GM12878 (cell line): ENCODE data around the gene TFR2. TPM values are rescaled to one million over a fixed set of nuclear protein-coding genes. Genes with fewer than 3 reads are reported as not detected.
A peak's percentile ranks its signal among the peaks of the same experiment; 100 is the strongest.

Experiments used
- ATAC-seq: fragments of 200-7000 bp; cut with Tn5 transposase; 3 replicates; pipeline ENCODE4 v1.9.1; 2020; ENCODE audit warnings: mild to moderate bottlenecking, moderate library complexity
- BruUV-seq: library from RNA; stranded (reverse); fragments of 400-500 nt; replicated peaks from 2 replicates; lab custom pipeline; 2021; lab: Mats Ljungman, UMichigan
- CTCF ChIA-PET: fragments of 300-600 bp; sonication (Branson Sonifier 250); formaldehyde crosslinking; extraction: SDS; loops from one replicate; lab custom pipeline; 2021; ENCODE audit warnings: inconsistent platforms; lab: Yijun Ruan, JAX
- POLR2A ChIA-PET: fragments of 350-600 bp; formaldehyde crosslinking; extraction: SDS; loops from one replicate; lab custom pipeline; 2021; ENCODE audit warnings: inconsistent platforms; lab: Charles Lee
- RAD21 ChIA-PET: fragments of 300-600 bp; sonication (Branson Sonifier 250); formaldehyde crosslinking; loops from one replicate; lab custom pipeline; 2023; ENCODE audit warnings: antibody characterized with exemption; ENCODE audit not compliant: unreplicated experiment; lab: Charles Lee
- SMC1A ChIA-PET: fragments of 300-600 bp; sonication (Branson Sonifier 250); formaldehyde crosslinking; loops from one replicate; lab custom pipeline; 2023; ENCODE audit not compliant: unreplicated experiment, uncharacterized antibody; lab: Charles Lee
- DNase-seq: peaks from one replicate; pipeline ENCODE4 v3.0.0-alpha.2; 2011; ENCODE audit warnings: low read depth, low spot score
- FAIRE-seq: peaks from 3 replicates; lab custom pipeline; 2011; peaks lifted over from hg19 to GRCh38; lab: Jason Lieb, UNC
- H2AFZ ChIP-seq: 2 replicates; pipeline ENCODE4 v1.6.0; 2011; ENCODE audit warnings: low read depth, low read length, control low read depth; ENCODE audit not compliant: control insufficient read depth
- H3K27ac ChIP-seq: 2 replicates; pipeline ENCODE4 v1.5.1; 2011; ENCODE audit warnings: control low read depth; ENCODE audit not compliant: control insufficient read depth, insufficient read depth
- H3K27me3 ChIP-seq, 2 experiments: replicated peaks in 1 of 2; 2 replicates each; pipeline versions ENCODE4 v1.6.0 to v1.6.1; 2011; ENCODE audit warnings: low read length in 1 of 2; ENCODE audit not compliant: control insufficient read depth in 2 of 2, insufficient read depth in 2 of 2
- H3K36me3 ChIP-seq, 2 experiments: 2 replicates each; pipeline ENCODE4 v1.5.1; 2011; ENCODE audit warnings: low read length in 1 of 2; ENCODE audit not compliant: control insufficient read depth in 2 of 2, insufficient read depth in 2 of 2
- H3K4me1 ChIP-seq: 2 replicates; pipeline ENCODE4 v1.6.1; 2011; ENCODE audit warnings: mild to moderate bottlenecking, low read length, moderate library complexity, mixed read lengths; ENCODE audit not compliant: control insufficient read depth, insufficient read depth
- H3K4me2 ChIP-seq: 2 replicates; pipeline ENCODE4 v1.6.0; 2011; ENCODE audit warnings: control low read depth; ENCODE audit not compliant: control insufficient read depth, insufficient read depth
- H3K4me3 ChIP-seq: fragments of 200-600 bp; sonication (generic); 2 replicates; pipeline ENCODE4 v1.5.1; 2016
- H3K79me2 ChIP-seq: 2 replicates; pipeline ENCODE4 v1.6.0; 2011; ENCODE audit warnings: low read length; ENCODE audit not compliant: control insufficient read depth, insufficient read depth
- H3K9ac ChIP-seq: 2 replicates; pipeline ENCODE4 v1.8.0; 2011; ENCODE audit warnings: low read length, control low read depth, mixed read lengths; ENCODE audit not compliant: control insufficient read depth, insufficient read depth
- H3K9me3 ChIP-seq: replicated peaks from 3 replicates; pipeline ENCODE4 v1.5.1; 2011; ENCODE audit warnings: mild to moderate bottlenecking, low read length; ENCODE audit not compliant: control insufficient read depth, insufficient read depth
- H4K20me1 ChIP-seq: 2 replicates; pipeline ENCODE4 v1.6.0; 2011; ENCODE audit not compliant: control insufficient read depth, insufficient read depth
- ATF7 ChIP-seq: fragments of 450-650 bp; IDR thresholded peaks from 2 replicates; pipeline ENCODE4 v1.6.1; 2016; ENCODE audit warnings: low read depth, mild to moderate bottlenecking
- JUND ChIP-seq: IDR thresholded peaks from 2 replicates; pipeline ENCODE4 v1.6.1; 2012; ENCODE audit warnings: low read depth, mild to moderate bottlenecking, low read length, improper control_type of control experiment, moderate library complexity
- RB1 ChIP-seq: fragments of 450-650 bp; formaldehyde crosslinking; IDR thresholded peaks from 2 replicates; pipeline ENCODE4 v1.6.1; 2017; ENCODE audit warnings: mild to moderate bottlenecking, borderline replicate concordance
- SPI1 ChIP-seq: IDR thresholded peaks from 2 replicates; pipeline ENCODE4 v1.6.1; 2011; ENCODE audit warnings: low read depth, mild to moderate bottlenecking, low read length, moderate library complexity, borderline replicate concordance; ENCODE audit not compliant: insufficient read depth
- WGBS: methylation state at CpG from one replicate; pipeline ENCODE4 v1.1.6; 2016; ENCODE audit warnings: low lambda C conversion rate; ENCODE audit not compliant: insufficient replicate concordance, insufficient coverage; ENCODE audit errors: missing lambda C conversion rate; 5-methylcytosine and 5-hydroxymethylcytosine counted together
- in situ Hi-C: fragments of 300-500 bp; cut with MboI; formaldehyde crosslinking; loops from 9 replicates; pipeline ENCODE4 v1.14.3; 2018; ENCODE audit warnings: mixed read lengths
- intact Hi-C: fragments of 100-400 bp; cut with micrococcal nuclease; formaldehyde crosslinking; loops from one replicate; pipeline ENCODE4 v1.14.2; 2022; ENCODE audit not compliant: unreplicated experiment
- polyA plus RNA-seq, 11 experiments: library from polyadenylated mRNA; depleted of rRNA in 4 of 11; unstranded in 6 of 11; stranded (reverse) in 5 of 11; fragments of >200 nt; fragmentation: Nextera tagmentation in 4 of 11; fragmentation: Illumina TruSeq in 1 of 11; extraction: Ambion mirVana in 4 of 11; extraction: Trizol in 1 of 11; gene quantifications; 1 replicate in 1 of 11; 2 replicates in 10 of 11; pipeline versions ENCODE4 v1.2.1 to v1.2.3, GENCODE V29; 2011 to 2016; ENCODE audit warnings: inconsistent platforms in 2 of 11, missing spikeins in 2 of 11, low read depth in 1 of 11
- total RNA-seq, 4 experiments: library from RNA; depleted of rRNA in 3 of 4; stranded (reverse); fragments of >200 nt in 3 of 4; fragmentation: Illumina TruSeq in 1 of 4; extraction: Trizol in 1 of 4; gene quantifications; 2 replicates each; pipeline versions ENCODE4 v1.2.1 to v1.2.3, GENCODE V29; 2013 to 2021
- TF ChIP-seq, protein P1 (sequence below): fragments of 450-650 bp; IDR thresholded peaks from 2 replicates; pipeline ENCODE4 v1.6.1; 2018; ENCODE audit warnings: mild to moderate bottlenecking, low read depth, moderate library complexity; ENCODE audit not compliant: partially characterized antibody

The TFR2 gene
- total and polyA plus RNA-seq, 10 of the 15 experiments (the other 5 are each of a cell fraction or from before 2014, with no cell fraction given): 0.30 to 7.2 (median 1.8) TPM

DNA sequence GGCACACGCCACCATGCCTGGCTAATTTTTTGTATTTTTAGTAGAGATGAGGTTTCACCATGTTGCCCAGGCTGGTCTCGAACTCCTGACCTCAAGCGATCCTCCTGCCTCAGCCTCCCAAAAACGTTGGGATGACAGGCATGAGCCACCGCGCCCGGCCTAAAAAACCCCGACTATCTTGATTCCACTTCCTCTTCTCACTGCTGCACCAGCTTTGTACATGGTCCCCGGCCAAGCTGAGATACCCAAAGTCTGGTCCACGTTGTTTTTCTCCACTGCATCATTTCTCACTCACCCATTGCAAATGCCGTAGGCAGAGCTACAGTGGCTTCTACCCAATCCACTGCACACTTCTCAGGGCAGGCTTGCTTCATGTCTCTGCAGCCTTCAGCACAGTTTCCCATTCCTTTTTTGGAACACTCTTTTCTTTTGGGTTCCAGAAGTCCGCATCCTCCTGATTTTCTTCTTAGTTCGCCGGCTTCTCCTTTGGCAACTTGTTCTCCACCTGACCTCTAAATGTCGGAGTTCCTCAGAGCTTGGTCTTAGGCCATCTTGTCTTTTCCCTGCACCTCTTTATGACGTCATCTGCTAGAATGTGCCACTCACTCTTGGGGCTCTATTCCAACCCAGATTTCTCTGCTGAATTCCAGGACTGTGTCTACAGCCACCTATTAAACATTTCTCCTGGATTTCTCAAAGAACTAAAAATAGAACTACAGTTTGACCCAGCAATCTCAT lies 26.1 kb upstream of the TFR2 start:
- no peak overlapping the region for H3K4me2 ChIP-seq
- in situ Hi-C loops (no loop called here), intact Hi-C loops (no loop called here)
- POLR2A ChIA-PET: interaction anchor here (0.6 to 0.7 kb wide), 4 partner anchors 184 to 745 kb away, joined by 3 to 4 read pairs (median 4); partner anchors contain the start of gene TRIP6
- no peak overlapping the region for H2AFZ ChIP-seq
- RAD21 ChIA-PET: no interaction called here
- H4K20me1 ChIP-seq: no peaks in the 10 kb centered on the region
- no peaks in the 10 kb centered on the region for H3K79me2 ChIP-seq
- H3K27ac ChIP-seq: no peak overlapping the region
- peak; percentile 29; the same call in 1 of the 2 replicates for TF ChIP-seq ATF7
- TF ChIP-seq RB1: no peak
- TF ChIP-seq, protein P1, sequence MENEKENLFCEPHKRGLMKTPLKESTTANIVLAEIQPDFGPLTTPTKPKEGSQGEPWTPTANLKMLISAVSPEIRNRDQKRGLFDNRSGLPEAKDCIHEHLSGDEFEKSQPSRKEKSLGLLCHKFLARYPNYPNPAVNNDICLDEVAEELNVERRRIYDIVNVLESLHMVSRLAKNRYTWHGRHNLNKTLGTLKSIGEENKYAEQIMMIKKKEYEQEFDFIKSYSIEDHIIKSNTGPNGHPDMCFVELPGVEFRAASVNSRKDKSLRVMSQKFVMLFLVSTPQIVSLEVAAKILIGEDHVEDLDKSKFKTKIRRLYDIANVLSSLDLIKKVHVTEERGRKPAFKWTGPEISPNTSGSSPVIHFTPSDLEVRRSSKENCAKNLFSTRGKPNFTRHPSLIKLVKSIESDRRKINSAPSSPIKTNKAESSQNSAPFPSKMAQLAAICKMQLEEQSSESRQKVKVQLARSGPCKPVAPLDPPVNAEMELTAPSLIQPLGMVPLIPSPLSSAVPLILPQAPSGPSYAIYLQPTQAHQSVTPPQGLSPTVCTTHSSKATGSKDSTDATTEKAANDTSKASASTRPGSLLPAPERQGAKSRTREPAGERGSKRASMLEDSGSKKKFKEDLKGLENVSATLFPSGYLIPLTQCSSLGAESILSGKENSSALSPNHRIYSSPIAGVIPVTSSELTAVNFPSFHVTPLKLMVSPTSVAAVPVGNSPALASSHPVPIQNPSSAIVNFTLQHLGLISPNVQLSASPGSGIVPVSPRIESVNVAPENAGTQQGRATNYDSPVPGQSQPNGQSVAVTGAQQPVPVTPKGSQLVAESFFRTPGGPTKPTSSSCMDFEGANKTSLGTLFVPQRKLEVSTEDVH: no peak
- peak; percentile 66; the same call in 1 of the 2 replicates for TF ChIP-seq SPI1
- no peak for TF ChIP-seq JUND
- FAIRE-seq (no peak), DNase-seq (no peak), ATAC-seq (no peak)
- no peak overlapping the region for H3K4me3 ChIP-seq
- WGBS: 37% methylated on average over 16 of the region's 16 CpGs
- no peaks in the 10 kb centered on the region for H3K36me3 ChIP-seq
- no peaks in the 10 kb centered on the region for H3K9me3 ChIP-seq
- BruUV-seq: no TSS peak
- no peak overlapping the region for H3K9ac ChIP-seq
- no peaks in the 10 kb centered on the region for H3K4me1 ChIP-seq
- CTCF ChIA-PET: interaction anchor here (0.8 to 2.2 kb wide), 4 partner anchors 10 to 38 kb away, joined by 3 to 10 read pairs (median 4); partner anchors contain the start of gene POP7
- H3K27me3 ChIP-seq: no peaks in the 10 kb centered on the region
- SMC1A ChIA-PET: interaction anchor here (1.2 kb wide), 1 partner anchor 38 kb away, joined by 3 read pairs; the partner anchor contains the start of gene POP7
